Breast epithelium (tissue), 4 donors: ENCODE measurements around the gene YJU2. TPM values are rescaled to one million over a fixed set of nuclear protein-coding genes. Genes with fewer than 3 reads are reported as not detected.

Experiments
- DNase-seq, 2 donors: peaks; one replicate each; pipeline ENCODE4 v3.0.0-alpha.2; 2019; ENCODE audit warnings: low spot score in 2 of 2
- H3K27ac ChIP-seq, 2 donors: fragments of 200-600 bp; sonication (generic) in 1 of 2; one replicate each; pipeline ENCODE4 v1.5.1; 2016 to 2019; ENCODE audit warnings: mild to moderate bottlenecking in 1 of 2
- H3K27me3 ChIP-seq, 2 donors: fragments of 200-600 bp; sonication (generic) in 1 of 2; one replicate each; pipeline versions ENCODE4 v1.5.1 to v1.6.0; 2017 to 2019; ENCODE audit warnings: control low read depth in 1 of 2, mild to moderate bottlenecking in 1 of 2
- H3K36me3 ChIP-seq: fragments of 200-600 bp; one replicate; pipeline ENCODE4 v1.5.1; 2019
- H3K4me1 ChIP-seq, 2 donors: fragments of 200-600 bp; sonication (generic); one replicate each; pipeline ENCODE4 v1.5.1; 2016 to 2019; ENCODE audit warnings: control low read depth in 1 of 2
- H3K4me3 ChIP-seq, 3 donors: fragments of 200-600 bp; sonication (generic); 1 replicate in 2 of 3; 2 replicates in 1 of 3; pipeline ENCODE4 v1.5.1; 2016 to 2019; ENCODE audit warnings: mild to moderate bottlenecking in 3 of 3, moderate library complexity in 2 of 3
- H3K9me3 ChIP-seq, 2 donors: fragments of 200-600 bp; sonication (generic) in 1 of 2; one replicate each; pipeline ENCODE4 v1.5.1; 2016 to 2019; ENCODE audit warnings: control low read depth in 1 of 2
- CTCF ChIP-seq, 3 donors: fragments of 450-650 bp; IDR thresholded peaks; one replicate each; pipeline ENCODE4 v1.5.1; 2016 to 2017; ENCODE audit warnings: antibody characterized with exemption in 3 of 3, mild to moderate bottlenecking in 3 of 3, moderate library complexity in 3 of 3
- POLR2A ChIP-seq: fragments of 450-650 bp; IDR thresholded peaks from one replicate; pipeline ENCODE4 v1.6.1; 2016; ENCODE audit warnings: antibody characterized with exemption, mild to moderate bottlenecking, moderate library complexity
- POLR2AphosphoS5 ChIP-seq, 3 donors: sonication (generic); formaldehyde crosslinking; IDR thresholded peaks; one replicate each; pipeline ENCODE4 v1.6.1; 2017; ENCODE audit warnings: antibody characterized with exemption in 3 of 3
- intact Hi-C: fragments of 100-400 bp; cut with DNase I; formaldehyde crosslinking; loops from one replicate; pipeline ENCODE4 v1.15.1; 2023; ENCODE audit warnings: low total_unique reads
- total RNA-seq, 3 donors: library from RNA; depleted of rRNA; stranded (reverse); fragments of >200 nt; gene quantifications; one replicate each; pipeline ENCODE4 v1.1.0, GENCODE V29; 2016

YJU2 gene
- total RNA-seq, 3 donors from 2014 or later = 18.9 to 24.6 (median 24.4) TPM

GRCh38 chr19:4199699-4200293 is 47.1 kb upstream of the YJU2 start:
- Histone ChIP-seq H3K36me3 (no peaks in the 10 kb centered on the region), H3K27me3 (peaks cover 6 to 45% of the 10 kb centered on the region in 2 donors), H3K4me1 (no peaks in the 10 kb centered on the region), H3K27ac (no peak overlapping the region), H3K4me3 (no peak overlapping the region), H3K9me3 (no peaks in the 10 kb centered on the region)
- intact Hi-C loops = no loop called here
- no peak for DNase-seq
- TF ChIP-seq POLR2AphosphoS5 (IDR thresholded peaks at IDR 0.05) = no peak
- no peak for TF ChIP-seq POLR2A
- no peak for TF ChIP-seq CTCF (IDR thresholded peaks at IDR 0.05)

- Histone ChIP-seq H3K27me3 (peaks cover 6 to 39% of the 10 kb centered on the region in 2 donors), H3K4me1 (no peaks in the 10 kb centered on the region), H3K27ac (no peak overlapping the region), H3K36me3 (no peaks in the 10 kb centered on the region), H3K4me3 (no peak overlapping the region), H3K9me3 (no peaks in the 10 kb centered on the region)
- intact Hi-C loops = no loop called here
- no peak for DNase-seq
- no peak for TF ChIP-seq CTCF (IDR thresholded peaks at IDR 0.05)
- TF ChIP-seq POLR2AphosphoS5 (IDR thresholded peaks at IDR 0.05) = no peak
- no peak for TF ChIP-seq POLR2A
These were observed 45.8 kb upstream of the YJU2 start for GRCh38 chr19:4200940-4201542.

GRCh38 chr19:4201798-4202197 is 45.1 kb upstream of the YJU2 start:
- Histone ChIP-seq H3K36me3 (no peaks in the 10 kb centered on the region), H3K27me3 (peaks cover 6 to 32% of the 10 kb centered on the region in 2 donors), H3K4me1 (no peaks in the 10 kb centered on the region), H3K27ac (no peak overlapping the region), H3K4me3 (no peak overlapping the region), H3K9me3 (no peaks in the 10 kb centered on the region)
- TF ChIP-seq POLR2AphosphoS5 (IDR thresholded peaks at IDR 0.05) = no peak
- no peak for TF ChIP-seq POLR2A
- TF ChIP-seq CTCF (IDR thresholded peaks at IDR 0.05) = no peak
- intact Hi-C loops = no loop called here
- DNase-seq = no peak

- no peak for DNase-seq
- Histone ChIP-seq H3K9me3 (no peaks in the 10 kb centered on the region), H3K27ac (no peak overlapping the region), H3K36me3 (no peaks in the 10 kb centered on the region), H3K4me3 (no peak overlapping the region), H3K27me3 (no peaks in the 10 kb centered on the region), H3K4me1 (no peaks in the 10 kb centered on the region)
- TF ChIP-seq POLR2A (no peak), CTCF (IDR thresholded peaks at IDR 0.05) (no peak), POLR2AphosphoS5 (IDR thresholded peaks at IDR 0.05) (no peak)
- intact Hi-C loops = no loop called here
These were observed 39.9 kb upstream of the YJU2 start for GRCh38 chr19:4206818-4207484.
